HG02938 (cell line): Measurements from ENCODE around the gene ZNF888.
A peak's percentile ranks its signal among the peaks of the same experiment; 100 is the strongest.
"Not testable (repeated sequence)": the region's sequence is repeated elsewhere in the genome, so short reads cannot be mapped to it uniquely, and the experiment has no call there.

Experiments
- ATAC-seq: cut with Tn5 transposase; IDR thresholded peaks from one replicate; pipeline ENCODE4 v1.9.1; 2021; ENCODE audit warnings: mild to moderate bottlenecking, moderate library complexity; ENCODE audit not compliant: unreplicated experiment

ZNF888 gene

DNA sequence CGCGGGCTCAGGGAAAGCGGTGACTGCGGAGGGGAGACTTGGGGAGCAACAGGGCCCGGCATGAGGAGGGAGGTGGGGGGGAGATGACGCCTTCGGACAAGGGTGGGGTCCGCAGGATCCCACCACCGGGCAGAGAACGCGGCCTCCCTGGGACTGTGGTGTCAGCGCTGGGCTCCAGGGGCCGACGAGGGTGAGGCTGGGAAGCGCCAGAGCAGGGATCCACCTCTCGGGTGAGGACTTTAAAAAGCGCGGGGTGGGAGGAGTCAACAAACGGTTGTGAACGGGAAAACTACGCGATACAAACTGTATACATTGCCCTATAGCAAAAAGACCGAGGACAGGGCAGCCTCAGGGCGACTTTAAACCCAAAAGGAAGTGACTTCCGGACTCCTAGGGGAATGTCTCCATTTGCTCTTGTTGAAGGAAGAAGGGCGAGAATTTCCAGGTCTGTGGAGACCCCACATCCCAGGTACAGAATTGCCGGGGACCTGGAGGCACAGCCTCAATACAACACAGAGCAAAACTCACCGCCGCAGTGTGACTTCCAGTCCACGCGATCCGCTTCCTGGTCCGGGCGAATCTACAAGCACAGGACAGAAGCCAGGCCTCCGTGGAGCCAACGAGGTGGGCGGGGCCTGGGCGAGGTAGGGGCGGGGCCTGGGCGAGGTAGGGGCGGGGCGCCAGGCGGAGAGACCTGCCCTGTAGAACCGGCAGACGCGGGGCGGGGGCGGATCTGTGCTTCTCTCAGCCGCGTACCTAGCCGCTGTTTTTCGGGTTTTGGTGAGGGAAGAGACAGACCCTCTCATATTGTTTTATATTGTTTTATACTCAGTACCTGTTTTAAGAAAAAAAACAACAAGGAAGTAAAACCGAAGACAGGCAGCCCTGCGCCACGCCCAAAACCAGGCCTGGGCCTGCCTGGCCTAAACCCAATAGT lies at the start of gene ZNF888:
TSS of gene ZNF888 (minus strand) at position 588 of the 937 bp plus-strand sequence. CDS start 5,555 bp downstream, outside the sequence.
- peak; percentile 81 for ATAC-seq

DNA sequence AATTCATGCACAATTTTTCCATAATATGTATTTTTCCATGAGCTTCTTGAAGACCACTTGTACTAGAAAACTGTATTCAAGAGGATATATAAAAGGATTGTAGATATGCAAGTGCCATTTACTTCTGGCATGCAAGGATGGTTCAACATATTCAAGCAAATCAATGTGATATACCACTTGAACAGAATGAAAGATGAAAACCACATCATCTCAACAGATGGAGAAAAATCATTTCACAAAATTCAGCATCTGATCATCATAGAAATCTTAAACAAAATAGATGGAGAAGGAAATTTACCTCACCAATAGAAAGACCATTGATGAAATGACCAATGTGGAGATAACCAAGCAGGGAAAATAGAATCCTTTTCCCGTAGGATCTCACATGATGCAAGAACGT lies 44.5 kb upstream of the ZNF888 start:
- ATAC-seq: no peak

DNA sequence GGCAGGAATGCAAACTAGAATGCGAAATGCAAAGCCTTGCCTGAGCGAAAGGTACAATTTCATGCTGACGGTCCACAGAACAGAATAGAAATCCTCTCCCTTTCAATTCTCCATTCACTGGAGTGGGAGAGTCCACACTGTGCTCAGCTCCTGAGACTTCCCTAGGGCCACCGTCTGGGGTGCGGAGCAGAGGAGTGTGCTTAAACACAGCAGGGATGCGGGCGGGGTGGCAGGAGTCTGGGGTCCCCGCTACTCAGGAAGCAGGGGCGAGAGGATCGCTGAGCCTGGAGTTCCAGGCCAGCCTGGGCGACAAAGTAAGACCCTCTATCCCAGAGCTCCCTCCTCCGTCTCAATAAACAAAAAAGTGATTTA lies 40.0 kb upstream of the ZNF888 start:
- ATAC-seq: no peak

DNA sequence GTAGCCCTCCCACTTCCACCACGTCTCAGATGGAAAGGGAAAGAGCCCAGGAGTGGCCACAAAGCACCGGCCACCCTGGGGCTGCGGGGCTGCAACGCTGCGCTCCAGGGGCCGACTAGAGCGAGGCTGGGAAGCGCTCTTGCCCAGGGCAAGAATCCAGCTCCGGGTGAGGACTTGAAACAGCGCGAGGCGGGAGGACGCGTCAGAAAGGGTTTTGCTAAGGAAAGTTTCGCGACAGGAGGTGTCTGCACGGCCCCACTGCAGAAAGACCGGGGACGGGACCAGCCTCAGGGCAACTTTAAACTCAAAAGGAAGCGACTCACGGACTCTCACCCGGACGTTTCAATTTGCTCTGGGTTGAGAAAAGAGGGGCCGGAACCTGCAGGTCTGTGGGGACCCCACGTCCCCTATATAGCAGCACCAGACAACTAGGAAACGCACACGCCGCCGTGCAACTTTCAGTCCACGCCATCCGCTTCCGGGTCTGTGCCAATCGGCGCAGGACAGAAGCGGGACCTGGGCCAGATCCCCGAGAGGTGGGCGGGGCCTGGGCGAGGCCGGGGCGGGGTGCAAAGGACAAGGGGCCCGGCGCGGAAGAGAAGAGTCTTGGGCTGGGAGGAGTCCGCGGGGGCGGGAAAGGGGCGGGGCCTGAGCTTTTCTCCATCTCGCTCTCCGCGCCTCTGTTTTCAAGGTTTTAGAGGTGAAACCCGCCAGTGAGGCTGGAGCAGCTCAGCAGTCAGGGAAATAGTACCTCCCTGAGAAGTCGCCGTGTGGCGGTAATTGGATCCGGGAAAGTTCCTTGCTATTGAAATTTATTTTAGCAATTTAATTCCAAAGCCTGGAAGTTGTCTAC lies 39.4 kb upstream of the ZNF888 start, which contains the start of gene ZNF816:
TSS of gene ZNF816 (minus strand) at position 488 of the 853 bp plus-strand sequence. CDS start 6,792 bp downstream, outside the sequence.
- ATAC-seq: peak; percentile 89

DNA sequence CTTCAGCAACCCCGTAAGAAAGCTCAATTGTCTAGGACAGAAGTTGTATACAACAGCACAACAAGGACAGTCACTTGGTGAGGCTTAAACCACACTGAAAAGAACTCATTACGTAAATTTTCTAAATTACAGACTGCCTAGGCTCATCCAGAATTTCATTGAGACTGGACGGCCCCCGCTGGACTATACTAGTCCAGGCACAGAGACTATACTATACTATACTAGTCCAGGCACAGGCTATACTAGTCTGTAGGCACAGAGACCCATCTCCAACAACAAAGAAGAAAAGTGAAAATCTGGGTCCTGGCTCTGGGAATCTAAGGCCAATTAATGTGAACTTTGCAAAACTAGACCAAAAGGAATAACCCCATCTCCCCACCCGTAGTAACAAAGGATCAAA lies 38.8 kb upstream of the ZNF888 start:
- no peak for ATAC-seq

DNA sequence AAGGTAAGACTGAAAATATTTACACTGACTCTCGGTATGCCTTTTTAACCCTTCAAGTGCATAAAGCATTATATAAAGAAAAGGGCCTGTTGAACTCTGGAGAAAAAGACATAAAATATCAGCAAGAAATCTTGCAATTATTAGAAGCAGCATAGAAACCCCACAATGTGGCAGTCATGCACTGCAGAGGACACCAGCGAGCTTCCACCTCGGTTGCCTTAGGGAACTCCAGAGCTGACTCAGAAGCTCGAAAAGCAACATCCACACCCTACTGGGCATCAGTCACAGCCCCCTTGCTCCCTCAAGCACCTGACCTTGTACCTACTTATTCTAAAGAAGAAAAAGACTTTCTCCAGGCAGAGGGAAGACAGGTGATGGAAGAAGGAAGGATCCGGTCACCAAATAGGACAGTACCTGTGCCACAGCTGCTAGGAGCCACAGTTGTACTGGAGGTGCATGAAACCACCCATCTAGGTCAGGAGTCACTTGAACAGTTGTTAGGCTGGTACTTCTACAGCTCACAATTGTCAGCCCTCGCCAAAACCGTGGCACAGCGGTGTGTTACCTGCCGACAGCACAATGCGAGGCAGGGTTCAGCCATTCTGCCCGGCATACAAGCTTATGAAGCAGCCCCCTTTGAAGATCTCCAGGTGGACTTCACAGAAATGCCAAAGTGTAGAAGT lies 36.5 kb upstream of the ZNF888 start:
- no peak for ATAC-seq

DNA sequence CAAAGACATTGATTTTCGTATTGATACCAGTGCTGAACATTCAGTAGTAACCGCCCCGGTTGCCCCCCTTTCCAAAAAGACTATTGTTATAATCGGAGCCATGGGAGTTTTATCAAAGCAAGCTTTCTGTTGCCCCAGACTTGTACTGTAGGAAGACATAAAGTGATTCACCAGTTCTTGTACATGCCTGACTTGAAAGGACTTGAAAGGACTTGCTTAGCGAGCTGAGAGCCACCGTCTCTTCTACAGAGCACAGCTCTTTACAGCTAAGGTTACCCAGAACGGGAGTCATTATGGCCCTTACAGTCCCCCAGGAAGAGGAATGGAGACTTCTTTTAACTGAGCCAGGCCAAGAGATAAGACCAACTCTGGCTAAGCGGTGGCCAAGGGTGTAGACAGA lies 34.4 kb upstream of the ZNF888 start:
- ATAC-seq: no peak

DNA sequence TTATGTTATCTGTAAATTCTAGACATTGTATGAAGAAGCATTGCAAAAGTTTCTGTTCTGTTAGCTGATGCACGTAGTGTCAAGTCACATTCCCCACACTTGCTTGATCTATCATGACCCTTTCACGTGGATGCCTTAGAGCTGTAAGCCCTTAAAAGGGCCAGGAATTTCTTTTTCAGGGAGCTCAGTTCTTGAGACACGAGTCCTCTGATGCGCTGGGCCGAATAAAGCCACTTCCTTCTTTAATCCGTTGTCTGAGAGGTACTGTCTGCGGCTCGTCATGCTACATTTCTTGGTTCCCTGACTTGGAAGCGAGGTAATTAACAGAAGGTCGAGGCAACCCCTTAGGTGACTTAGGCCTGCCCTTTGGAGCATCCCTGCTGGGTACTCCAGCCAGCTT lies 33.7 kb upstream of the ZNF888 start:
- ATAC-seq: no peak

DNA sequence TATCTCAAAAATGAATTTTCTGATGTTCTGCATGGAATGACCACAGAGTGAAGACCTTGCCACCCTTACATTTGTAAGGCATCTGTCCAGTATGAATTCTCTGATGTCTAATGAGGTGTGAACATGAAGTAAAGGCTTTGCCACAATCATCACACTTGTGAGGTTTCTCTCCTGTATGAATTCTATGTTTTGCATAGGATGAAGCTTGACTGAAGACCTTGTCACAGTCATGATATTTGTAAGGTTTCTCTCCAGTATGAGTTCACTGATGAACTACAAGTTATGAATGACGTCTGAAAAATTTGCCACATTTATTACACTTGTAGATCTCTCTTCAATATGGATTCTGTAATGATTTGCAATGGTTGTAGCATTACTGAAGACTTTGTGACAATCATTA lies 26.2 kb upstream of the ZNF888 start:
- no peak for ATAC-seq

DNA sequence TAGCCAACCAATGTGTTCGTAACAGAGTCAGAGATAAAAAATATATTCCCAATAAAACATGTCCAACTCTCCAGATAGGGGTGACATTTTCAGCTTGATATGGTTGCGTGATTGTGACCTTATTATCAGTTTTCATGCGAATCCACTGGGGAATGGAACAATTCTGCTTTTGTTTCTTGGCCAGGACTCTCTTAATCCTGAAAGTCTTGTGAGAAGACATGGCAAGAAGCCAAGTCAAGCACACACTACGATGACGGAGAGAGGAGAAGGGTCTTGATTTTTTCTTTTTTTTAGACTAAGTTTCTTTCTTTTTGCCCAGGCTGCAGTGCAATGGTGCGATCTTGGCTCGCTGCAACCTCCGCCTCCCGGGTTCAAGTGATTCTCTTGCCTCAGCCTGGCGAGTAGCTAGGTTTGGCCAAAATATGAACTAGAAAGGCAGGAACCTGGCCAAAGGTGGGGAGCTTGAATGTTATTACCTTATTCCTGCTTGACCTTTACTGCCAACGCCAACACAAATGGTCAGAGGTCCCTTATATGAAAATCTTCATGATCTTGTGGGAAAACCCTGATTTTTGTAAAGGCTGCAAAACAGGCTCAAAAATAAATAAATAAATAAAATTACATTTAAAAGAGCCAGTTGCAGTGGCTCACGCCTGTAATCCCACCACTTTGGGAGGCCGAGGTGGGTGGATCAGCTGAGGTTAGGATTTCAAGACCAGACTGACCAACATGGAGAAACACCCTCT lies 25.0 kb upstream of the ZNF888 start:
- no peak for ATAC-seq

DNA sequence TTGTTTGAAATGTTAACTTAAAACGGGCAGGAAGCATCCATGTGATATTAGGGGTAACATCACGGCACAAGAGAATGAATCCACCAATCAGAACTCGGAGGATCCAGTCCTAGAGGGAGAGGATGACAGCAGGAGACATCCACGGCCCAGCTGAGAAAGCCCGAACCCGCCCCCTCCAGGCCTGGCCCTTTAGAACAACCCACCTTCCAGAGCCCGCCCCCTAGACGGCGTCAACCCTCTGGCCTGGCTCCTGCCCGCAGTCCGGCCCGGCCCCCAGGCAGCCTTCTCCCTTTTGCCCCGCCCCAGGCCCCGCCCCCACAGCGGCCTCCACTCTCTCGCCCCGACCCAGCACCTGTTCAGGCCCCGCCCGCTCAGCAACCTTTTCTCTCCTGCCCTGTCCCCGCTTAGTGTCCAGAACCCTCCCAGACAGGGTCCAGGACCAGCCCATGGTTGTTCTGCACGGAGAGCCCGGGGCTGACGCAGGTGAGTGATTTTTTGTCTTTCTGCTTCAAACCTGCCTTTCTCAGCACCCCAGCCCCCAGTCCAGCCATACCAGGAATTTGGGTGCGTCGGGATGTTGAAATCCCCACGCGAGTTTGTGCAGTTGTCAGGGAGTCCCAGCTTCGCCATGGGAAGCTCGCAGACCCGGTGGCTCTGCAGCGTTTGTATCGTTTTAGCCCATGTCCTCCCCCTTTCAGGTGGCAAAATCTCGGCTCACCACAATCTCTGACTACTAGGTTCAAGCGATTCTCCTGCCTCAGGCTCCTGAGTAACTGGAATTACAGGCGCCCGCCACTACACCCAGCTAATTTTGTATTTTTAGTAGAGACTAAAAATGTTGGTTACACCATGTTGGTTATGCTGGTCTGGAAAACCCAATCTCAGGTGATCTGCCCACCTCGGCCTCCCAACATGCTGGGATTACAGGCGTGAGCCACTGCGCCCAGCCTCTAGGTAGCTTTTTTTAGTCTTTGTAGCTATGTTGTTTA lies 23.4 kb upstream of the ZNF888 start:
- ATAC-seq: no peak

DNA sequence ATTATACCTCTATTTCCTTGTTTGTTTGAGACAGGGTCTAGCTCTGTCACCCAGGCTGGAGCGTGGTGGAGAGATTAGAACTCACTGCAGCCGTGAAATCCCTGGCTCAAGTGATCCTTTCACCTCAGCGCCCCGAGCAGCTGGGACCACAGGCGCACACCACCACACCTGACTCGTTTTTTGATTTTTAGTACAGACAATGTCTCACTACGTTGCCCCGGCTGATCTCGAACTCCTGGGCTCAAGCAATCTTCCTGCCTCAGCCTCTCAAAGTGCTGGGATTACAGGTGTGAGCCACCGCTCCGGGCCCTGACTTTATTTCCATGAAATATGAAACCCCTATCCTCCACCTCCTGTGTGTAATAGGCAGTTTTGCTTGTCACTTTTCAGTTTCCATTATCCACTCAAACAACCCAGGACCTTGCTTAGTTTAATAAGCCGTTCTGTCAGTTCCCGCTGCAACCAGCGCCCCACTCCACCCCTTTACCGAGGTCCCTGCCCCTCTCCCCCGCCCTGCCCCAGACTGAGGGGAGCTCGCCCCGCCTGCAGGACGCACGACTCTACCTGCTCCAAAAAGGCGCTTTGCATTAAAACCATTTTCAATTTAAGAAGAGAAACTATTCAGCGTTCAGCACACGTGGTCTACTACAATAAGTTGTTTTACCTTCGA lies 22.6 kb upstream of the ZNF888 start:
- ATAC-seq: no peak

DNA sequence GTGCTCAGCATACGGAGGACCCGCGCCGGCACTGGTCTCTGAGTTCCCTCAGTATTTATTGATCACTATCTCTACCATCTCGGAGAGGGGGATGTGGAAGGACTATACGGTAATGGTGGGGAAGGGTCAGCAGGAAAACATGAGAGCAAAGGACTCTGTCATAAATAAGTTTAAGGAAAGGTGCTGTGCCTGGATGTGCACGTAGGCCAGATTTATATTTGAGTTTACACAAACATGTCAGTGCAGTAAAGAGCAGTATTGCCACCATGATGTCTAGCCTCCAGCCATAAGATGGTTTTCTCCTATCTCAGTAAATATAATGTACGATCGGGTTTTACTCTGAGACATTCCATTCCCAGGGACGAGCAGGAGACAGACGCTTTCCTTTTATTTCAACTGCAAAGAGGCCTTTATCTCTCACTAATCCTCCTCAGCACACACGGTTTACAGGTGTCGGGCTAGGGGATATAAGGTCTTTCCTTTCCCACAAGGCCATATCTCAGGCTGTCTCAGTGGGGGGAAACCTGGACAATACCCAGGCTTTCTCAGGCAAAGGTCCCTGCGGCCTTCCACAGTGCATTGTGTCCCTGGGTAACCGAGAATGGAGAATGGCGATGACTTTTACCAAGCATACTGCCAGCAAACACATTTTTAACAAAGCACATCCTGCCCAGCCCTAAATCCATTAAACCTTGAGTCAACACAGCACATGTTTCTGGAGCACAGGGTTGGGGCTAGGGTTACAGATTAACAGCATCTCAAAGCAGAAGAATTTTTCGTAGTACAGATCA lies 21.7 kb upstream of the ZNF888 start:
- ATAC-seq: not testable (repeated sequence)

DNA sequence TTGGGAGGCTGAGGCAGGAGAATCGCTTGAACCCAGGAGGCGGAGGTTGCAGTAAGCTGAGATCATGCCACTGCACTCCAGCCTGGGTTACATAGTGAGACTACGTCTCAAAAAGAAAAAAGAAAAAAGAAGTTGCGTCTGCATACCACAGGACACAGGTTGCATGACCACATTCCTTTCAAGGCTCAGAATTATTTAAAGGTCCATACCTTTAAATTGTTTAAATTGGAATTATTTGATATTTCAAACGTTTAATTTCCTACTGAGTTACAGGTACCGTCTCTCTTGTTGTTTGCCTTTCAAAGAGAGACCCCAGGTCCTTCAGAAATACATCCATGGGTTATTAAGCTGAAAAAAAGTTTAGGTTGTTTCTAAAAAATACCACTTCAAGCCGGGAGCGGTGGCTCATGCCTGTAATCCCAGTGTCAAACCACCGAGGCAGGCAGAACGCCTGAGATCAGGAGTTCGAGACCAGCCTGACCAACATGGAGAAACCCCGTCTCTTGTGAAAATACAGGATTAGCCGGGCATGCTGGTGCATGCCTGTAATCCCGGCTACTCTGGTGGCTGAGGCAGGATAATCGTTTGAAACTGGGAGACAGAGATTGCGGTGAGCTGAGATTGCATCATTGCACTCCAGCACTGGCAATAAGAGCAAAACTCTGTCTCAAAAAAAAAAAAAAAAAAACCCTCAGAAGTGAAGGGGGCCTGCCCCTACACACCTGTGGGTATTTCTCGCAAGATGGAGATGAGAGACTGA lies 20.8 kb upstream of the ZNF888 start:
- ATAC-seq: no peak

DNA sequence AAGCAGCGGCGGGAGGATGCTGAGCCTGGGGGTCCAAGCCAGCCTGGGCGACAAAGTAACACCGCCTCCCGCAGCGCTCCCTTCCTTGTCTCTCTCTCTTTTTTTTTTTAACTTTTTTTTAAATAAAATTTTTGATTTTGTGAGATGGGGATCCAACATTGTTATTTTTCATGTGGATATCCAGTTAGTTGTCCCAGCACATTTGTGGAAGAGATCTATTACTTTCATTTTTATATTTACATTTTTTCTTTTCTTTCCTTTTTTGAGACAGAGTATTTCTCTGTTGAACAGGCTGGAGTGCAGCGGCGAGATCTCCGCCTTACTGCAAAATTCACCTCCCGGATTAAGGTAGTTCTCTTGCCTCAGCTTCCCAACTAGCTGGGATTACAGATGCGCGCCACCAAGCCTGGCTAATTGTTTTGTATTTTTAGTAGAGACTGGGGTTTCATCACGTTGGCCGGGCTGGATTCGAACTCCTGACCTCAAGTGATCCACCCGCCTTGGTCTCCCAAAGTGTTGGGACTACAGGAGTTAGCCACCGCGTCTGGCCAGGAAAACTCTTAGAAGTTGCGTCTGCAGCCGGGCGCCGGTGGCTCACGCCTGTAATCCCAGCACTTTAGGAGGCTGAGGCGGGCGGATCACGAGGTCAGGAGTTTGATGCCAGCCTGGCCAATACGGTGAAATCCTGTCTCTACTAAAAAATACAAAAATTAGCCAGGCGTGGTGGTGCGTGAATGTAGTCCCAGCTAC lies 20.1 kb upstream of the ZNF888 start:
- ATAC-seq: no peak

DNA sequence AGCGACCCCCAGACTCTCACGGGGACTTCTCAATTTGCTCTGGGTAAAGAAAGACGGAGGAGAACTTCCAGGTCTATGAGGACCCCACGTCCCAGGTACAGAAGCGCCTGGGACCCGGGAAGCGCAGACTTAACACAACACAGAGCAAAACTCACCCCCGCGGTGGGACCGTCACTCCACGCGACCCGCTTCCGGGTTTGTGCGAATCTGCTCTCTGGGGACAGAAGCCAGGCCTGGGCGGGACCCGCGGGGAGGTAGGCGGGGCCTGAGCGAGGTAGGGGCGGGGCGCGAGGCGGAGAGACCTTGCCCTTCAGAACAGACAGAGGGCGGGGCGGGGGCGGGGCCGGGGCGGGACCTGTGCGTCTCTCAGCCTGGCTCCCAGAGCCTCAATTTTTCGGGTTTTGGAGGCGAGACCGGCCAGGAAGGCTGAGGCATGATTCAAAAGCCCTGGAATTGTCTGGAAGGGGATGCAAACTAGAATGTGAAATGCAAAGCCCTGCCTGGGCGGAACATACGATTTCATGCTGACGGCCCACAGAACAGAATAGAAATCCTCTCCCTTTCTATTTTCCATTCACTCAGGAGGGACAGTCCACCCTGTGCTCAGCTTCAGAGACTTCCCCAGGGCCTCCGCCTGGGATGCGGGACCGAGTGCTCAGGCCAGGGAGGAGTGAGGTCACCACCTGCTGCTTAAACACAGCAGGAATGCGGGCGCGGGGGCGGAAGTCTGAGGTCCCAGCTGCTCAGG lies 19.3 kb upstream of the ZNF888 start:
- peak; percentile 79 for ATAC-seq
